Neutrophil (primary cell): ENCODE results near the gene EPS8L1.
"Not testable (repeated sequence)": the region's sequence is repeated elsewhere in the genome, so short reads cannot be mapped to it uniquely, and the experiment has no call there.

Source experiments
- H3K27ac ChIP-seq: fragments of 200-600 bp; sonication (generic); 2 replicates; pipeline ENCODE4 v1.5.1; 2016; ENCODE audit warnings: mild to moderate bottlenecking, moderate library complexity
- H3K27me3 ChIP-seq: fragments of 200-600 bp; sonication (generic); 2 replicates; pipeline ENCODE4 v1.6.0; 2016; ENCODE audit warnings: mild to moderate bottlenecking
- H3K36me3 ChIP-seq: fragments of 200-600 bp; sonication (generic); 2 replicates; pipeline ENCODE4 v1.5.1; 2017
- H3K4me1 ChIP-seq, 2 experiments: fragments of 200-600 bp in 1 of 2; sonication (generic) in 1 of 2; 1 replicate in 1 of 2; 2 replicates in 1 of 2; pipeline versions ENCODE4 v1.5.1 to v1.6.1; 2013 to 2016; ENCODE audit warnings: low read depth in 1 of 2, low read length in 1 of 2, mild to moderate bottlenecking in 1 of 2, moderate library complexity in 1 of 2; ENCODE audit not compliant: control insufficient read depth in 1 of 2, insufficient read depth in 1 of 2
- H3K4me3 ChIP-seq, 2 experiments: fragments of 200-600 bp in 1 of 2; sonication (generic) in 1 of 2; 1 replicate in 1 of 2; 2 replicates in 1 of 2; pipeline ENCODE4 v1.5.1; 2013 to 2016; ENCODE audit warnings: low read depth in 1 of 2, low read length in 1 of 2, mild to moderate bottlenecking in 1 of 2, moderate library complexity in 1 of 2
- H3K9me3 ChIP-seq: fragments of 200-600 bp; sonication (generic); 2 replicates; pipeline ENCODE4 v1.5.1; 2016
- CTCF ChIP-seq: fragments of 200-600 bp; sonication (generic); IDR thresholded peaks from 2 replicates; pipeline ENCODE4 v1.5.1; 2016; ENCODE audit warnings: antibody characterized with exemption

The EPS8L1 gene

DNA sequence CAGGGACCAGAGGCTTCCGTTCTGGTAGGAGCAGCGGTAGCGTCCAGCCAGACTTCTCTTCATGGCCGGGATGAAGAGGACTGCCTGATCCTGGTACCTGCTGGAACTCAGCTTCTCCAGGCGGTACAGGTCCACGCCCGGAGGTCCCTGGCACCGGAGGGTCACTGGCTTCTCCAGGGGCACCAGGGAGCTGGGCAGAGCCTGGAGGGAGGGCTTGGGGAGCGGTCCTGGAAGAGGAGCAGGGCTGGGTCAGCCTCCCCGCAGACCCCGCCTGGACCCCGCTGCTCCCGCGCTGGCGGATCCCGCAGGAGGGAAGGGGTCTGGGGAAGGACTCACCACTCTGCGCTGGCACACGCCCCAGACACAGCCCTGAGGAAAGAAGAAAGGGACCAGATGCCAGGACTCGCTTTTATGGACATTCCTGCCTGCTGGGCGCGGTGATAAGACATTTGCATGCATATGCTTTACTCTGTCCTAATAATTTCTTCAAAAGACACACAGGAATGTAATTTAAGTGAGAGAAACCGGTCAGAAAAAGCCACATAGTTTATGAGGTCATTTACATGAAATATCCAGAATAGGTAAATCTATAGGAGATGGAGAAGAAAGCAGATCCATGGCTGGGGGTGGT is 43.4 kb upstream of the EPS8L1 start:
- peaks cover 10 to 12% of the 10 kb centered on the region in 2 experiments for H3K4me1 ChIP-seq
- H3K27me3 ChIP-seq, result no peaks in the 10 kb centered on the region
- no peak overlapping the region for H3K4me3 ChIP-seq
- no peaks in the 10 kb centered on the region for H3K36me3 ChIP-seq
- no peak for TF ChIP-seq CTCF
- H3K9me3 ChIP-seq, result no peaks in the 10 kb centered on the region
- no peak overlapping the region for H3K27ac ChIP-seq

GRCh38 chr19:55032976-55033643 is 42.6 kb upstream of the EPS8L1 start:
- not testable (repeated sequence) for H3K4me1 ChIP-seq, H3K36me3 ChIP-seq, H3K27me3 ChIP-seq, H3K4me3 ChIP-seq, H3K9me3 ChIP-seq, H3K27ac ChIP-seq

- no peak for TF ChIP-seq CTCF
- Histone ChIP-seq H3K36me3 (no peaks in the 10 kb centered on the region), H3K27me3 (peaks cover 22% of the 10 kb centered on the region), H3K27ac (no peak overlapping the region), H3K4me1 (no peaks in the 10 kb centered on the region), H3K9me3 (no peaks in the 10 kb centered on the region), H3K4me3 (no peak overlapping the region)
Measured at GRCh38 chr19:55034751-55035150, 40.9 kb upstream of the EPS8L1 start.

- H3K36me3 ChIP-seq, result no peaks in the 10 kb centered on the region
- H3K27me3 ChIP-seq, result peaks cover 35% of the 10 kb centered on the region
- H3K9me3 ChIP-seq, result no peaks in the 10 kb centered on the region
- no peak overlapping the region for H3K27ac ChIP-seq
- H3K4me1 ChIP-seq, result no peaks in the 10 kb centered on the region
- no peak for TF ChIP-seq CTCF
- no peak overlapping the region for H3K4me3 ChIP-seq
Measured at GRCh38 chr19:55036058-55036457, 39.6 kb upstream of the EPS8L1 start.

- H3K27me3 ChIP-seq, result peaks cover 51% of the 10 kb centered on the region
- not testable (repeated sequence) for H3K36me3 ChIP-seq, H3K4me3 ChIP-seq
Measured at GRCh38 chr19:55037603-55038002, 38.1 kb upstream of the EPS8L1 start.

DNA sequence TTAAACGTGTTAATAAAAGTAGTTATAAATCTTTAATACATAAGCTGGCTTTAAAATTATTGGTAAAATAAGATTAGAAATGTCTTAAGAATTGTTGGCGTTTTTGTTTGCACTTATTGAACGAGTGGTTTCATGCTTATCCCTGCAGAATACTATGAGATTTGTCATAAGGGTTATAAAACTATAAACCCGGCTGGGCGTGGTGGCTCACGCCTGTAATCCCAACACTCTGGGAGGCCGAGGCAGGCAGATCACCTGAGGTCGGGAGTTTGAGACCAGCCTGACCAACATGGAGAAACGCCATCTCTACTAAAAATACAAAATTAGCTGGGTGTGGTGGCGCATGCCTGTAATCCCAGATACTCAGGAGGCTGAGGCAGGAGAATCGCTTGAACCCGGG is 35.0 kb upstream of the EPS8L1 start:
- peaks cover 60% of the 10 kb centered on the region for H3K27me3 ChIP-seq
- H3K4me1 ChIP-seq, H3K9me3 ChIP-seq, H3K36me3 ChIP-seq, H3K4me3 ChIP-seq, H3K27ac ChIP-seq: not testable (repeated sequence)

More at GRCh38 chr19:55037603-55038002, 38.1 kb upstream of the EPS8L1 start:
- not testable (repeated sequence) for H3K27ac ChIP-seq, H3K4me1 ChIP-seq, H3K9me3 ChIP-seq

DNA sequence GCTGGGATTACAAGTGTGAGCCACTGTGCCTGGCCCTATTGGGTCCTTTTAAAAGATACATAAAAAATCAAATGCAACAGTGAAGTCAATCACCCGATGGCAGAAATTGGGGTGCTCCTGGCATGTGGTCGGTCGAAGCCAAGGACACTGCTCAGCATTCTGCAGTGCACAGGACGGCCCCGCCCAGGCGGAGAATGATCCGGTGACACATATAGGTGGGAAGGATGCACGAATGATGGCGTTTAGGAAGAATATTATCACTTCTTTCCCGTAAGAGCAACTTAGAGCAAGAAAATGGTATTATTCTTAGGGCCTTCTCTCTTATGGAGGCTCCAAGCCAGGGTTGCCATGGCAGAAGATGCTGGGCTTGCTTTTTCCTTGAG is 34.4 kb upstream of the EPS8L1 start:
- Histone ChIP-seq H3K4me1 (no peaks in the 10 kb centered on the region), H3K36me3 (no peaks in the 10 kb centered on the region), H3K9me3 (no peaks in the 10 kb centered on the region), H3K27ac (no peak overlapping the region), H3K4me3 (no peak overlapping the region), H3K27me3 (peaks cover 60% of the 10 kb centered on the region)
- TF ChIP-seq CTCF, result no peak
